ENCODE results near the gene GPR132. TPM values are rescaled to one million over a fixed set of nuclear protein-coding genes. Genes with fewer than 3 reads are reported as not detected.
A peak's percentile ranks its signal among the peaks of the same experiment; 100 is the strongest.

Gene GPR132
- total RNA-seq, 3 donors from 2014 or later = 1.3 to 2.9 (median 1.8) TPM

GRCh38 chr14:105097794-105098127, 32.5 kb upstream of the GPR132 start:
- H3K9me3 ChIP-seq = no peaks in the 10 kb centered on the region

GRCh38 chr14:105096206-105096875, 31.1 kb upstream of the GPR132 start:
- Histone ChIP-seq H3K9me3 (no peaks in the 10 kb centered on the region), H3K27ac (peak overlapping the region in 1 of 2 donors; percentile 13), H3K27me3 (no peaks in the 10 kb centered on the region), H3K36me3 (no peaks in the 10 kb centered on the region), H3K4me1 (peaks cover 12 to 22% of the 10 kb centered on the region in 2 donors), H3K4me3 (no peak overlapping the region)
- TF ChIP-seq CTCF (IDR thresholded peaks at IDR 0.05) (no peak), POLR2A (IDR thresholded peaks at IDR 0.05) (no peak), POLR2AphosphoS5 (IDR thresholded peaks at IDR 0.05) (no peak)
- DNase-seq (ENCODE audit: low spot score in 2 of 2) = peak in 1 of 2 donors; percentile 17
- intact Hi-C loops (cut with DNase I; ENCODE audit: low total_unique reads) = no loop called here

More at GRCh38 chr14:105097794-105098127, 32.5 kb upstream of the GPR132 start:
- H3K36me3 ChIP-seq = no peaks in the 10 kb centered on the region
- intact Hi-C loops (cut with DNase I; ENCODE audit: low total_unique reads) = no loop called here
- peak overlapping the region; percentile 41 to 64 for H3K27ac ChIP-seq
- H3K4me3 ChIP-seq = no peak overlapping the region
- no peak for DNase-seq (ENCODE audit: low spot score in 2 of 2)
- TF ChIP-seq POLR2A (IDR thresholded peaks at IDR 0.05) = no peak
- no peak for TF ChIP-seq CTCF (IDR thresholded peaks at IDR 0.05)
- no peak for TF ChIP-seq POLR2AphosphoS5 (IDR thresholded peaks at IDR 0.05)
- peaks cover 0 to 8% of the 10 kb centered on the region in 2 donors for H3K4me1 ChIP-seq
- H3K27me3 ChIP-seq = no peaks in the 10 kb centered on the region

GRCh38 chr14:105095236-105095805, 30.1 kb upstream of the GPR132 start:
- intact Hi-C loops (cut with DNase I; ENCODE audit: low total_unique reads) = no loop called here
- no peak for TF ChIP-seq CTCF (IDR thresholded peaks at IDR 0.05)
- TF ChIP-seq POLR2A (IDR thresholded peaks at IDR 0.05) = no peak
- no peak for TF ChIP-seq POLR2AphosphoS5 (IDR thresholded peaks at IDR 0.05)
- no peaks in the 10 kb centered on the region for H3K27me3 ChIP-seq
- H3K9me3 ChIP-seq = no peaks in the 10 kb centered on the region
- no peak overlapping the region for H3K4me3 ChIP-seq
- H3K27ac ChIP-seq = no peak overlapping the region
- peak in 1 of 2 donors; percentile 22 for DNase-seq (ENCODE audit: low spot score in 2 of 2)
- H3K36me3 ChIP-seq = no peaks in the 10 kb centered on the region
- peaks cover 17 to 30% of the 10 kb centered on the region in 2 donors for H3K4me1 ChIP-seq

GRCh38 chr14:105094193-105094907, 29.1 kb upstream of the GPR132 start:
- no peaks in the 10 kb centered on the region for H3K36me3 ChIP-seq
- H3K9me3 ChIP-seq = no peaks in the 10 kb centered on the region
- TF ChIP-seq POLR2A (IDR thresholded peaks at IDR 0.05) = no peak
- TF ChIP-seq CTCF (IDR thresholded peaks at IDR 0.05) = no peak
- no peak for TF ChIP-seq POLR2AphosphoS5 (IDR thresholded peaks at IDR 0.05)
- peak overlapping the region; percentile 87 to 97 for H3K27ac ChIP-seq
- H3K4me3 ChIP-seq = peak overlapping the region; percentile 54 to 91 (median 70)
- intact Hi-C loops (cut with DNase I; ENCODE audit: low total_unique reads) = loop anchor here (5.0 kb wide), 1 partner anchor 73 kb away; the partner anchor contains the start of gene JAG2
- H3K4me1 ChIP-seq = peaks cover 17 to 30% of the 10 kb centered on the region in 2 donors
- peak in 1 of 2 donors; percentile 49 for DNase-seq (ENCODE audit: low spot score in 2 of 2)
- no peaks in the 10 kb centered on the region for H3K27me3 ChIP-seq

Measured in breast epithelium (tissue), 4 donors.